ENCODE results near the gene AGPAT1.
A peak's percentile ranks its signal among the peaks of the same experiment; 100 is the strongest.

The AGPAT1 gene

GRCh38 chr6:32139590-32139989, 36.3 kb downstream of the AGPAT1 start:
- Histone ChIP-seq H3K27me3 (ENCODE audit: control insufficient read depth, insufficient read depth, low read length) (no peaks in the 10 kb centered on the region), H3K27ac (ENCODE audit: low read depth, low read length) (no peak overlapping the region), H3K4me3 (ENCODE audit: low read depth, low read length) (no peak overlapping the region), H3K9ac (ENCODE audit: low read depth, low read length) (no peak overlapping the region), H3K9me3 (ENCODE audit: control insufficient read depth, insufficient read depth, low read length) (no peaks in the 10 kb centered on the region), H3K36me3 (ENCODE audit: control insufficient read depth, insufficient read depth, low read length) (no peaks in the 10 kb centered on the region), H3K4me1 (ENCODE audit: control insufficient read depth, insufficient read depth, low read length) (no peaks in the 10 kb centered on the region)

GRCh38 chr6:32137454-32137853, 38.4 kb downstream of the AGPAT1 start:
- no peaks in the 10 kb centered on the region for H3K4me1 ChIP-seq (ENCODE audit: control insufficient read depth, insufficient read depth, low read length)
- no peak overlapping the region for H3K4me3 ChIP-seq (ENCODE audit: low read depth, low read length)
- H3K36me3 ChIP-seq (ENCODE audit: control insufficient read depth, insufficient read depth, low read length) = no peaks in the 10 kb centered on the region
- H3K9me3 ChIP-seq (ENCODE audit: control insufficient read depth, insufficient read depth, low read length) = no peaks in the 10 kb centered on the region
- H3K27me3 ChIP-seq (ENCODE audit: control insufficient read depth, insufficient read depth, low read length) = no peaks in the 10 kb centered on the region
- H3K9ac ChIP-seq (ENCODE audit: low read depth, low read length) = no peak overlapping the region
- no peak overlapping the region for H3K27ac ChIP-seq (ENCODE audit: low read depth, low read length)

DNA sequence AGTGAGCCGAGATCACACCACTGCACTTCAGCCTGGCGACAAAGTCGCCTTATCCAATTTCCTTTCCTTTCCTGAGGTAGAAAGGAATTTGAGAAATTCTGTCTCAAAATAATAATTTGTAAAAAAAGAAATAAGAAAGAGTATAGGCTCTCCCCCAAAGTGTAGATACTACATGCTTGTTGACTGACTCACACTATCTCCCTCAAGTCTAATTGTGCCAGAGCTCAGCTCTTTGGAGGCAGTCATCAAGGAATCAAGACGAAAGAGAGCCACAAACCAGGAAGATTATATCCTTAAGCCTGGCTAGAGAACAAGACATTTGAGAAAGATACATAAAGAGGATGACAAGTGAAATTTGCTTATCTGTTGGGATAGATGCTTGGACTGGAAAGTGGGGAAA, 42.1 kb downstream of the AGPAT1 start:
- H3K27me3 ChIP-seq (ENCODE audit: control insufficient read depth, insufficient read depth, low read length) = no peaks in the 10 kb centered on the region
- no peak overlapping the region for H3K9ac ChIP-seq (ENCODE audit: low read depth, low read length)
- no peak overlapping the region for H3K27ac ChIP-seq (ENCODE audit: low read depth, low read length)
- no peaks in the 10 kb centered on the region for H3K9me3 ChIP-seq (ENCODE audit: control insufficient read depth, insufficient read depth, low read length)
- H3K4me1 ChIP-seq (ENCODE audit: control insufficient read depth, insufficient read depth, low read length) = 0 out of 2 replicates have a peak, but pooled peaks cover under 1% of the 10 kb centered on the region
- H3K36me3 ChIP-seq (ENCODE audit: control insufficient read depth, insufficient read depth, low read length) = no peaks in the 10 kb centered on the region
- no peak overlapping the region for H3K4me3 ChIP-seq (ENCODE audit: low read depth, low read length)

GRCh38 chr6:32132110-32132509, 43.8 kb downstream of the AGPAT1 start:
- H3K4me3 ChIP-seq (ENCODE audit: low read depth, low read length) = no peak overlapping the region
- no peak overlapping the region for H3K27ac ChIP-seq (ENCODE audit: low read depth, low read length)
- H3K27me3 ChIP-seq (ENCODE audit: control insufficient read depth, insufficient read depth, low read length) = no peaks in the 10 kb centered on the region
- no peaks in the 10 kb centered on the region for H3K36me3 ChIP-seq (ENCODE audit: control insufficient read depth, insufficient read depth, low read length)
- H3K9me3 ChIP-seq (ENCODE audit: control insufficient read depth, insufficient read depth, low read length) = no peaks in the 10 kb centered on the region
- peaks cover 9% of the 10 kb centered on the region for H3K4me1 ChIP-seq (ENCODE audit: control insufficient read depth, insufficient read depth, low read length)
- no peak overlapping the region for H3K9ac ChIP-seq (ENCODE audit: low read depth, low read length)

GRCh38 chr6:32131439-32131948, 44.4 kb downstream of the AGPAT1 start:
- no peak overlapping the region for H3K9ac ChIP-seq (ENCODE audit: low read depth, low read length)
- H3K4me1 ChIP-seq (ENCODE audit: control insufficient read depth, insufficient read depth, low read length) = peaks cover 11% of the 10 kb centered on the region
- no peak overlapping the region for H3K27ac ChIP-seq (ENCODE audit: low read depth, low read length)

DNA sequence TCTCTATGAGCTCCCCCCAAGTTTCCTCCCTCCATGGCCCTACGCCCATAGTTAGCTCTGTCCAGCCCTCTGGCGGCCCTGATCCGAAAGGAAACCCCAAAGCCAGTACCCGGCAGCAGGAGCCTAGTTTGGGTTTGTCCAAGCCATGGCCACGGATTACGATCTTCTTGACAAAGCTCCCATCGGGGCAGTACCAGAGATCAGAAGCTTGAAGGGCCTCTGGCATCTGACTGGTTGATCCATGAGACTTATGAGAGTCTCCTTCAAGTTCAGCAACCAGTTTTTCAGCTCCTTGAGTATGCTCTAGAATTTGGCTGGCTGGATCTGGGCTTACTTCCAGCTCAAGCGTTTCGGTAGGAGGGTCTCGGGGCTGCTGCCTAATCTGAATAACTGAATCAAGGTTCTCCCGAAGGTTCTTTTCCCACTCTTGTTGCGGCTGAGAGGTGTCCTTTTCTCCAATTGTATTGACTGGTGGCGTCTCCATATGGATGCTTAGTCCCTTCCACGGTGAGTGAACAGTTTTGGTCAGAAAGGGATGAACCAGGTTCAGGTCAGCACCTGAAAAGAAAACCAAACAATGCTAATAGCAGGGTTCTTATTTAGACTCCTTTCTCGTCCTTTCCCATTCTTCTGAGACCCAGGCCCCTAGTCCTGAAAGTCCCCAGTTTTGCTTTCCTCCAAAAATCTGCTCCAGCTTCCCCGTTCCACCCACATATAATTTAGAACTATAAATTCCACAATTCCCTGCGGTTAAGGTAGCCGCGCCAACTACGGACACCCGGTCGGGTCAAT, 46.4 kb downstream of the AGPAT1 start:
- Histone ChIP-seq H3K9me3 (ENCODE audit: control insufficient read depth, insufficient read depth, low read length) (no peaks in the 10 kb centered on the region), H3K36me3 (ENCODE audit: control insufficient read depth, insufficient read depth, low read length) (peaks cover 18% of the 10 kb centered on the region), H3K4me1 (ENCODE audit: control insufficient read depth, insufficient read depth, low read length) (peaks cover 11% of the 10 kb centered on the region), H3K27ac (ENCODE audit: low read depth, low read length) (peak overlapping the region; percentile 72), H3K9ac (ENCODE audit: low read depth, low read length) (peak overlapping the region; percentile 16; the same call in 1 of the 2 replicates), H3K27me3 (ENCODE audit: control insufficient read depth, insufficient read depth, low read length) (no peaks in the 10 kb centered on the region), H3K4me3 (ENCODE audit: low read depth, low read length) (peak overlapping the region; percentile 75)

More at GRCh38 chr6:32131439-32131948, 44.4 kb downstream of the AGPAT1 start:
- no peaks in the 10 kb centered on the region for H3K9me3 ChIP-seq (ENCODE audit: control insufficient read depth, insufficient read depth, low read length)
- H3K27me3 ChIP-seq (ENCODE audit: control insufficient read depth, insufficient read depth, low read length) = no peaks in the 10 kb centered on the region
- H3K4me3 ChIP-seq (ENCODE audit: low read depth, low read length) = no peak overlapping the region
- peaks cover 2% of the 10 kb centered on the region; the same call in 1 of the 2 replicates for H3K36me3 ChIP-seq (ENCODE audit: control insufficient read depth, insufficient read depth, low read length)

DNA sequence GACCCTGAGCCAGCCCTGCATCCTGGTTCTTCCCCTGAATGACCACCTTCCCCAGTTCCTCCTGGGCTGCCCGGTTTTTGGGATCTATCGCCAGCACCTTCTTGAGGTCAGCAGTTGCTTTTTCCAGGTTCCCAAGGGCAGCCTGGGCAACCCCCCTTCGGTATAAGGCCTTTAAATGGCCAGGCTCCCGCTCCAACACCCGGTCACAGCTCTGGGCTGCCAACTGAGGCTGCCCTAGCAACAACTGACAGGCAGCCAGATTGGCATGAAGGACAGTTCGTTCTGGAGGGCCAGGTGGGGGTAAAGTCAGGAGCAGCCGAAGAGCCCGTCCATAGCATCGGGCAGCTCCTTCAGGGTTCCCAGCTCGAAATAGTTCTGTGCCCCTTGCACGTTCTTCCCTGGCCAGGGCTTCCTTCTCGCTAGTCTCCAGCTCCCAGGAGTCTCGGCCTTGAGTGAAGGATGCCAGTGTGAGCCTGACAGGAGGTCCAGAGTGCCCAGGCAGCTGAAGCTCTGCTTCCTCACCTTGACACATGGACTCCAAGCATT, 47.1 kb downstream of the AGPAT1 start:
- peaks cover 25% of the 10 kb centered on the region for H3K36me3 ChIP-seq (ENCODE audit: control insufficient read depth, insufficient read depth, low read length)
- H3K9me3 ChIP-seq (ENCODE audit: control insufficient read depth, insufficient read depth, low read length) = no peaks in the 10 kb centered on the region
- H3K27ac ChIP-seq (ENCODE audit: low read depth, low read length) = peak overlapping the region; percentile 43
- H3K4me1 ChIP-seq (ENCODE audit: control insufficient read depth, insufficient read depth, low read length) = peaks cover 11% of the 10 kb centered on the region
- no peaks in the 10 kb centered on the region for H3K27me3 ChIP-seq (ENCODE audit: control insufficient read depth, insufficient read depth, low read length)
- peak overlapping the region; percentile 75 for H3K4me3 ChIP-seq (ENCODE audit: low read depth, low read length)
- H3K9ac ChIP-seq (ENCODE audit: low read depth, low read length) = no peak overlapping the region

DNA sequence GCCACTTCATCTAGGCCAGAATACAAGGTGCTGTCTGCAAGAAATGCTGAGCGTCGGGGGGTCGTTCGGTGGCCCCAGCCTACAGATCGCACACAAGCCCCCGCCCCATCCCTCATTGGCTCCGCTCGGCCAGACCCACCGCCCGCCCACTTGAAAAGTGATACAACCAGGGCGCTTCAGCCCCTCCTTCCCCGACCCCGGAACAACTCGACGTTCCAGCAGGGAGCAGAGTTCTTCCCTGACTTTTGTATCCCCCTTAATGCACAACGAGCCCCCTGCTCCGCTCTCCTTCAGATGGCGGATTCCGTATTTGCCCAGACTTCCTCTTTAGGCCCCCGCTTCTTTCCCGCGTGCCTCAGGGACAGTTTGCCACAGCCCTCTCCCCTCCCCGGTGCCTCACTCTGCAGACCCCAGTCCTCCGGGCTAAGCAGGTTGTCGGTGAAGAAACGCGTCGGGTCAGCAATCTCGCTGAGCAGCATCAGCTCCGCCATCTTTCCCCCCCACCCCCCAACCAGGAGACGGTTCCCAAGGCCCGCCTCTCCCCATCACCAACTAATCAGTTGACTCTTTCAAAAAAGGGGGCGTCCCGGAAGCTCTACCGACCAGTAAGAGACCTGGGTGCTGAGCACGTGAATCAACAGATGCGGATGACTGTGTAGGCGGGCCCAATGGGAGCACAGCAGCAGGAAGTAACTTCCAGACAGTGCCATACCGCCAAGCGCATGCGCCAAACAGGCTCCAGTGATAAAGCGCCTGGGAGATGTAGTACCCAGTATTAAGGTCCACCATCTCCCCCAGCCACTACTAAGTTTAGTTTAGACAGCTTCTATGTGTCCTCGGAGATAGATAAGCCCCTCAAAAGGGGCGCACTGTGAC, 47.9 kb downstream of the AGPAT1 start, which contains the start of gene ATF6B:
Gene ATF6B, minus strand, starts transcription at position 530 of the 876 bp plus-strand sequence. Its CDS starts 39 bp downstream, at position 491.
- Histone ChIP-seq H3K27me3 (ENCODE audit: control insufficient read depth, insufficient read depth, low read length) (no peaks in the 10 kb centered on the region), H3K9ac (ENCODE audit: low read depth, low read length) (peak within 1 kb of the TSS; percentile 90), H3K9me3 (ENCODE audit: control insufficient read depth, insufficient read depth, low read length) (no peaks in the 10 kb centered on the region), H3K4me1 (ENCODE audit: control insufficient read depth, insufficient read depth, low read length) (peaks cover 11% of the 10 kb centered on the region), H3K36me3 (ENCODE audit: control insufficient read depth, insufficient read depth, low read length) (peaks cover 29% of the 10 kb centered on the region), H3K27ac (ENCODE audit: low read depth, low read length) (peak within 1 kb of the TSS; percentile 98), H3K4me3 (ENCODE audit: low read depth, low read length) (peak within 1 kb of the TSS; percentile 98)

DNA sequence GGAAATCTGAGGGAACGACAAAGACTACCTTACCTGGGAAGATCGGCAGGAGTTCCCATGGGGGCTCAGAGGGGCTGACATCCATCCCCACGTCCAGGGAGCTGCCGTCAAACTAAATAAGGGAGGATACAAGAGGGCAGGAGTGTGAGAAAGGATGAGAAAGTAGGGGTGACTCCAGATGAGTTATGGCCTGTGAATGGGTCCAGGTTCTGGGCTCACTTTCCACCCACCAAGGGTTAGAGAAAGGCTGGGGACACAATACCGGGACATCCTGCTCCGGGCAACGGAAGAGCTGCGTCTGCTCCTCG, 48.5 kb downstream of the AGPAT1 start:
- Histone ChIP-seq H3K4me1 (ENCODE audit: control insufficient read depth, insufficient read depth, low read length) (peaks cover 11% of the 10 kb centered on the region), H3K36me3 (ENCODE audit: control insufficient read depth, insufficient read depth, low read length) (peaks cover 29% of the 10 kb centered on the region), H3K27ac (ENCODE audit: low read depth, low read length) (peak overlapping the region; percentile 98), H3K9ac (ENCODE audit: low read depth, low read length) (peak overlapping the region; percentile 90; the same call in 1 of the 2 replicates), H3K27me3 (ENCODE audit: control insufficient read depth, insufficient read depth, low read length) (no peaks in the 10 kb centered on the region), H3K9me3 (ENCODE audit: control insufficient read depth, insufficient read depth, low read length) (no peaks in the 10 kb centered on the region), H3K4me3 (ENCODE audit: low read depth, low read length) (peak overlapping the region; percentile 98)

- Histone ChIP-seq H3K27ac (ENCODE audit: low read depth, low read length) (no peak overlapping the region), H3K4me3 (ENCODE audit: low read depth, low read length) (peak overlapping the region; percentile 98), H3K9ac (ENCODE audit: low read depth, low read length) (no peak overlapping the region)
Observed at GRCh38 chr6:32126880-32127279, 49.0 kb downstream of the AGPAT1 start.

More at GRCh38 chr6:32126880-32127279, 49.0 kb downstream of the AGPAT1 start:
- Histone ChIP-seq H3K4me1 (ENCODE audit: control insufficient read depth, insufficient read depth, low read length) (peaks cover 11% of the 10 kb centered on the region), H3K27me3 (ENCODE audit: control insufficient read depth, insufficient read depth, low read length) (no peaks in the 10 kb centered on the region), H3K9me3 (ENCODE audit: control insufficient read depth, insufficient read depth, low read length) (no peaks in the 10 kb centered on the region), H3K36me3 (ENCODE audit: control insufficient read depth, insufficient read depth, low read length) (peaks cover 33% of the 10 kb centered on the region)

Measured in HUES48 (cell line).